ENCODE data around the gene GATAD2A. TPM values are rescaled to one million over a fixed set of nuclear protein-coding genes. Genes with fewer than 3 reads are reported as not detected.
"Not testable (repeated sequence)": the region's sequence is repeated elsewhere in the genome, so short reads cannot be mapped to it uniquely, and the experiment has no call there.

GATAD2A gene
- total and polyA plus RNA-seq, 2 of the 8 experiments (the other 6 are each of a cell fraction or from before 2014, with no cell fraction given), result 38.4 to 205 TPM

DNA sequence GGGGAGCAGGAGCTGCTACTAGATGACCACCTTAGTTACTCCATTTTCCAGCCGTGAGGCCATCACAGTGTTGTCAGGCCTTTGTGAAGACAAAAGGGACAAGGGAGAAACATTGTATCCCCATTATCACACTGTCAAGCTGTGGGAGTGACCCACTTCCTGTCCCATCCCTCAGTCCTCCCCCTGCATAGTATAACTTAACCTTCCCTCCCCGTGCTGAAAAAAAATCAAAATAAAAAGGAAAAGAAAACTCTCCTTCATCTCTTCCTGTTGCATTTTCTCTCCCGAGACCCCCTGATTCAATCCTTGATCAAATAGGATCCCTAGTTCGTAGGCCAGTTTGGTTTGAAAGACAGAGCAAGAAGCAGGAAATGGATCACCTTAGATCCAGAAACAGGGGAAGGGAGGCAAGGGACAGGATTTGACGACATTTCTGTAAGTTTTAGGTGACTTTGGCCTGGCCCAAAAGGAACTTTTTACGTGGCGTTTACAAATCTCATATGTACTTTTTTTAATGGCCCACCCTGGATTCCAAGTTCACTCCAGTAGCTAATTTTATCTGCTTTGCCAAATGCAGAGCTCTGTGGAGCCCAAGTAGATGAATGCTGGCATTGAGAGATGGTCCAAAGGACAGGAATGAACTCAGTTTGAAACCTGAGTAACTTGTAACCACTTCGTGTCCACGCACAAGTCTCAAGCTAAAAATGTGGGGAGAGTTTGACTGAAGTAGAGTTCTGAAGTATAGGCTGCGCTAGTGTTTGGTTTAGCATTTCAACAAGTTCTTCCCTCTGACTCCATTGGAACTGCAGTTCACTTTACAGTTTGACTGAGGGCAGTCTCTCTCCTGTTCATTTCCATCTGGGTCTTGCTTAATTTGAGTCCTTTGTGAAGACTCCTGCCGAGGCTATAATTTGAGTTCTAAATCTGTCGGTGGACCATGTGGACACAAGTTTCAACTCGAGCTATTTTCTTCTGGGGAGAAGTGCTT is 16.6 kb upstream of the GATAD2A start (continued):
- TF ChIP-seq CTBP2 (IDR thresholded peaks at IDR 0.05; ENCODE audit: borderline replicate concordance, insufficient read depth, insufficient read length, low read length), result no peak
- no peak for TF ChIP-seq RFX5 (IDR thresholded peaks at IDR 0.05; ENCODE audit: borderline replicate concordance, low read depth, low read length)
- TF ChIP-seq SP2 (IDR thresholded peaks at IDR 0.05; ENCODE audit: low read length), result no peak
- no peak for TF ChIP-seq GTF2F1 (IDR thresholded peaks at IDR 0.05; ENCODE audit: borderline replicate concordance, low read depth, low read length)
- no peak for TF ChIP-seq RXRA (IDR thresholded peaks at IDR 0.05; ENCODE audit: insufficient read depth, low read depth, low read length)
- TF ChIP-seq HDAC6 (IDR thresholded peaks at IDR 0.05; ENCODE audit: low read depth, low read length), result no peak
- TF ChIP-seq SIN3A (conservative IDR thresholded peaks at IDR 0.05 in 1 of 2, IDR thresholded peaks at IDR 0.05 in 1 of 2; ENCODE audit: low read depth in 1 of 2, low read length in 2 of 2), result no peak

GRCh38 chr19:19389683-19390082 is 15.8 kb upstream of the GATAD2A start:
- H2BK15ac ChIP-seq (ENCODE audit: low read length); DNase-seq (ENCODE audit: low read depth in 1 of 2, low spot score in 2 of 2); H3K4me3 ChIP-seq (ENCODE audit: extremely low read depth in 1 of 4, insufficient read depth in 2 of 4, low read depth in 3 of 4, low read length in 4 of 4); H3K79me1 ChIP-seq (ENCODE audit: low read depth, low read length); H3K36me3 ChIP-seq (ENCODE audit: control insufficient read depth in 2 of 4, insufficient read depth in 4 of 4, low read length in 3 of 4); H3K27me3 ChIP-seq (replicated peaks in 1 of 4; ENCODE audit: control insufficient read depth in 3 of 4, extremely low read depth in 1 of 4, insufficient read depth in 3 of 4, low read length in 3 of 4); H3K14ac ChIP-seq (ENCODE audit: insufficient read length); H3K27ac ChIP-seq (ENCODE audit: low read depth, low read length); H4K20me1 ChIP-seq (replicated peaks in 1 of 2; ENCODE audit: control insufficient read depth in 1 of 2, insufficient read depth in 2 of 2, low read length in 2 of 2); H4K5ac ChIP-seq (ENCODE audit: insufficient read length, low read depth, low read length); H3K23me2 ChIP-seq (ENCODE audit: low read depth, low read length); H3K4me2 ChIP-seq (ENCODE audit: insufficient read depth in 1 of 2, low read depth in 2 of 2, low read length in 2 of 2); H2BK12ac ChIP-seq (ENCODE audit: low read depth, low read length); H3K56ac ChIP-seq (replicated peaks; ENCODE audit: insufficient read length, low read depth, low read length); H2BK20ac ChIP-seq (ENCODE audit: low read length); H4K91ac ChIP-seq (replicated peaks; ENCODE audit: insufficient read length, low read length); H3K9me3 ChIP-seq (ENCODE audit: insufficient read depth in 2 of 2, low read depth in 1 of 2, low read length in 1 of 2); H3K9ac ChIP-seq (replicated peaks in 1 of 4; ENCODE audit: extremely low read depth in 1 of 4, low read depth in 3 of 4, low read length in 3 of 4); H2BK120ac ChIP-seq (replicated peaks; ENCODE audit: low read depth, low read length); H3K4ac ChIP-seq (replicated peaks; ENCODE audit: insufficient read length, low read depth, low read length); H3K23ac ChIP-seq (ENCODE audit: insufficient read length); FAIRE-seq; H3K18ac ChIP-seq (ENCODE audit: extremely low read depth, low read length); H4K8ac ChIP-seq (ENCODE audit: extremely low read depth, insufficient read depth, low read length); H2AK5ac ChIP-seq (ENCODE audit: low read depth, low read length); H3K4me1 ChIP-seq (replicated peaks in 1 of 4; ENCODE audit: control insufficient read depth in 3 of 4, insufficient read depth in 4 of 4, low read length in 3 of 4); H2AFZ ChIP-seq (ENCODE audit: low read length): not testable (repeated sequence)
- H3K79me2 ChIP-seq (ENCODE audit: control insufficient read depth in 1 of 2, insufficient read depth in 2 of 2, low read length in 2 of 2), result peaks cover 0 to 41% of the 10 kb centered on the region in 2 experiments; a peak in 3 of 4 replicates
- CTCF ChIA-PET (ENCODE audit: partially characterized antibody), result interaction anchor here (1.4 to 1.8 kb wide), 6 partner anchors 10 to 86 kb away, joined by 3 to 5 read pairs (median 4); no protein-coding TSS in a partner anchor
- H2BK5ac ChIP-seq (ENCODE audit: low read depth, low read length), result 0 out of 2 replicates have a peak overlapping the region, but pooled peaks have one; percentile 61
- 89% methylated on average over 12 of the region's 12 CpGs; no CpG with 5 or more reads in 1 of the 2 experiments for WGBS, 2 experiments (ENCODE audit: extremely low coverage in 1 of 2, insufficient coverage in 1 of 2, insufficient read length in 1 of 2, insufficient replicate concordance in 2 of 2, low coverage in 1 of 2, low lambda C conversion rate in 2 of 2, missing lambda C conversion rate in 1 of 2)
- POLR2A ChIA-PET (ENCODE audit: partially characterized antibody), result interaction anchor here (0.7 to 2.0 kb wide), 7 partner anchors 13 to 127 kb away, joined by 3 to 11 read pairs (median 4); partner anchors contain the start of genes GATAD2A and NDUFA13

All from H1 (cell line).